HFFc6 (cell line): ENCODE results near the gene SLC6A3. TPM values are rescaled to one million over a fixed set of nuclear protein-coding genes. Genes with fewer than 3 reads are reported as not detected.

ENCODE experiments used
- DNase-seq: peaks from one replicate; pipeline ENCODE4 v3.0.0-alpha.2; 2018
- H3K27ac Mint-ChIP-seq: 2 replicates; pipeline ENCODE4 v1.8.0; 2020; ENCODE audit warnings: mild to moderate bottlenecking, mixed read lengths
- H3K27me3 Mint-ChIP-seq: 2 replicates; pipeline ENCODE4 v1.8.0; 2021; ENCODE audit warnings: mild to moderate bottlenecking, moderate library complexity, mixed read lengths; ENCODE audit not compliant: insufficient read depth
- H3K36me3 Mint-ChIP-seq: 2 replicates; pipeline ENCODE4 v1.8.0; 2021; ENCODE audit warnings: low read depth, mixed read lengths
- H3K4me1 Mint-ChIP-seq: 2 replicates; pipeline ENCODE4 v1.8.0; 2020; ENCODE audit warnings: low read depth, mixed read lengths
- H3K4me3 Mint-ChIP-seq: 2 replicates; pipeline ENCODE4 v1.8.0; 2020; ENCODE audit warnings: mild to moderate bottlenecking, moderate library complexity, mixed read lengths
- H3K9me3 Mint-ChIP-seq: 2 replicates; pipeline ENCODE4 v1.8.0; 2020; ENCODE audit warnings: mild to moderate bottlenecking, mixed read lengths
- total RNA-seq, 6 experiments: library from RNA; stranded (reverse); fragmentation: NEBNext Ultra II Directional; extraction: Animal tissue kit (Norgen Biotek cat#: 25700); gene quantifications; 2 replicates in 1 of 6; 3 replicates in 5 of 6; pipeline ENCODE4 v1.2.3, GENCODE V29; 2021
- TF ChIP-seq, protein P1 (sequence below): fragments of 200-600 bp; sonication (generic); IDR thresholded peaks from 2 replicates; pipeline ENCODE4 v1.5.0; 2021; ENCODE audit warnings: antibody characterized with exemption, mild to moderate bottlenecking

SLC6A3 gene
- total RNA-seq, 6 experiments from 2014 or later, result not detected

- peaks cover 40% of the 10 kb centered on the region for H3K27me3 Mint-ChIP-seq
- TF ChIP-seq, protein P1, sequence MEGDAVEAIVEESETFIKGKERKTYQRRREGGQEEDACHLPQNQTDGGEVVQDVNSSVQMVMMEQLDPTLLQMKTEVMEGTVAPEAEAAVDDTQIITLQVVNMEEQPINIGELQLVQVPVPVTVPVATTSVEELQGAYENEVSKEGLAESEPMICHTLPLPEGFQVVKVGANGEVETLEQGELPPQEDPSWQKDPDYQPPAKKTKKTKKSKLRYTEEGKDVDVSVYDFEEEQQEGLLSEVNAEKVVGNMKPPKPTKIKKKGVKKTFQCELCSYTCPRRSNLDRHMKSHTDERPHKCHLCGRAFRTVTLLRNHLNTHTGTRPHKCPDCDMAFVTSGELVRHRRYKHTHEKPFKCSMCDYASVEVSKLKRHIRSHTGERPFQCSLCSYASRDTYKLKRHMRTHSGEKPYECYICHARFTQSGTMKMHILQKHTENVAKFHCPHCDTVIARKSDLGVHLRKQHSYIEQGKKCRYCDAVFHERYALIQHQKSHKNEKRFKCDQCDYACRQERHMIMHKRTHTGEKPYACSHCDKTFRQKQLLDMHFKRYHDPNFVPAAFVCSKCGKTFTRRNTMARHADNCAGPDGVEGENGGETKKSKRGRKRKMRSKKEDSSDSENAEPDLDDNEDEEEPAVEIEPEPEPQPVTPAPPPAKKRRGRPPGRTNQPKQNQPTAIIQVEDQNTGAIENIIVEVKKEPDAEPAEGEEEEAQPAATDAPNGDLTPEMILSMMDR, result no peak
- H3K36me3 Mint-ChIP-seq, result no peaks in the 10 kb centered on the region
- no peak for DNase-seq
- no peaks in the 10 kb centered on the region for H3K4me1 Mint-ChIP-seq
- H3K27ac Mint-ChIP-seq, result no peak overlapping the region
- H3K9me3 Mint-ChIP-seq, result no peaks in the 10 kb centered on the region
- no peak overlapping the region for H3K4me3 Mint-ChIP-seq
Measured at GRCh38 chr5:1406681-1407640, 38.3 kb downstream of the SLC6A3 start.

GRCh38 chr5:1405539-1406530, 39.4 kb downstream of the SLC6A3 start:
- Mint-ChIP-seq H3K36me3 (no peaks in the 10 kb centered on the region), H3K4me3 (no peak overlapping the region), H3K4me1 (no peaks in the 10 kb centered on the region), H3K27me3 (peaks cover 36% of the 10 kb centered on the region), H3K9me3 (no peaks in the 10 kb centered on the region), H3K27ac (no peak overlapping the region)
- DNase-seq, result no peak
- TF ChIP-seq, protein P1, result no peak

- Mint-ChIP-seq H3K36me3 (no peaks in the 10 kb centered on the region), H3K27ac (no peak overlapping the region), H3K4me1 (no peaks in the 10 kb centered on the region), H3K9me3 (no peaks in the 10 kb centered on the region), H3K4me3 (no peak overlapping the region), H3K27me3 (peaks cover 33% of the 10 kb centered on the region)
- DNase-seq, result no peak
- TF ChIP-seq, protein P1, result no peak
Measured at GRCh38 chr5:1405121-1405520, 40.1 kb downstream of the SLC6A3 start.

DNA sequence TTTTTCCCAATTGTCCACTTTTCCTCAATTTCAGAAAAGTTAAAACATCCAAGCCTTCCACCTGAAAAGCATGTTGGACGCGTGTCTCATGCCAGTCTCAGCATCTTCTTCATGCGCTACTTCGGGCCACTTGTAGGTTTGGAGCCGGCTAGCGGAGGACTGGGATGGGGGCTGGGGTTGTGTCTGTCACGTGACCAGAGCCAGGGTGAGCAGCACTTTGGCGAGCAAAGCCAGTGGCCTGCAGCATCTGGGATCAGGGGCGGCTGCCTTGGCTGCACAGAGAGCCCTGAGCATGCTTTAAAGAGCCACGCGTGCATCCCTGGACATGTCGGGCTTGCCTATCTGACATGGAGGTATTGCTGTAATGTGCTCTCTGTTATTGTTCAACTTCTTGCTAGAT, 41.2 kb downstream of the SLC6A3 start:
- Mint-ChIP-seq H3K9me3 (peaks cover 4% of the 10 kb centered on the region; the same call in 1 of the 2 replicates), H3K4me3 (no peak overlapping the region), H3K27me3 (peaks cover 35% of the 10 kb centered on the region), H3K27ac (no peak overlapping the region), H3K36me3 (no peaks in the 10 kb centered on the region), H3K4me1 (no peaks in the 10 kb centered on the region)
- TF ChIP-seq, protein P1, result no peak
- DNase-seq, result no peak

GRCh38 chr5:1402611-1403255, 42.5 kb downstream of the SLC6A3 start:
- H3K9me3 Mint-ChIP-seq, result peaks cover 14% of the 10 kb centered on the region; the same call in 1 of the 2 replicates
- no peaks in the 10 kb centered on the region for H3K36me3 Mint-ChIP-seq
- H3K27ac Mint-ChIP-seq, result no peak overlapping the region
- DNase-seq, result no peak
- TF ChIP-seq, protein P1, result no peak
- no peak overlapping the region for H3K4me3 Mint-ChIP-seq
- peaks cover 32% of the 10 kb centered on the region for H3K27me3 Mint-ChIP-seq
- H3K4me1 Mint-ChIP-seq, result no peaks in the 10 kb centered on the region
